Transverse colon (tissue), 4 donors: ENCODE results near the gene STAG2. TPM values are rescaled to one million over a fixed set of nuclear protein-coding genes. Genes with fewer than 3 reads are reported as not detected.

Experiments used
- DNase-seq: peaks from one replicate; pipeline ENCODE4 v3.0.0-alpha.2; 2019
- H3K27ac ChIP-seq, 4 donors: fragments of 200-600 bp; sonication (generic); 2 replicates each; pipeline ENCODE4 v1.5.1; 2016 to 2018; ENCODE audit warnings: inconsistent platforms in 4 of 4
- H3K27me3 ChIP-seq: fragments of 200-600 bp; sonication (generic); 2 replicates; pipeline ENCODE4 v1.5.1; 2017; ENCODE audit warnings: inconsistent platforms
- H3K36me3 ChIP-seq, 4 donors: fragments of 200-600 bp; sonication (generic); 2 replicates each; pipeline ENCODE4 v1.5.1; 2017 to 2019; ENCODE audit warnings: inconsistent platforms in 4 of 4
- H3K4me1 ChIP-seq, 4 donors: fragments of 200-600 bp; sonication (generic); 2 replicates each; pipeline ENCODE4 v1.5.1; 2017 to 2020; ENCODE audit warnings: inconsistent platforms in 4 of 4
- H3K4me3 ChIP-seq, 4 donors: fragments of 200-600 bp; sonication (generic); 1 replicate in 1 of 4; 2 replicates in 3 of 4; pipeline versions ENCODE4 v1.5.1 to v1.6.1; 2017 to 2019; ENCODE audit warnings: inconsistent platforms in 4 of 4
- H3K9me3 ChIP-seq, 2 donors: fragments of 200-600 bp; sonication (generic); 2 replicates each; pipeline ENCODE4 v1.5.1; 2017 to 2019; ENCODE audit warnings: inconsistent platforms in 2 of 2
- CTCF ChIP-seq, 5 experiments: fragments of 200-600 bp in 3 of 5; fragments of 450-650 bp in 2 of 5; sonication (generic) in 3 of 5; IDR thresholded peaks; 1 replicate in 2 of 5; 2 replicates in 3 of 5; pipeline ENCODE4 v1.5.1; 2016 to 2017; ENCODE audit warnings: antibody characterized with exemption in 5 of 5, inconsistent platforms in 3 of 5, mild to moderate bottlenecking in 2 of 5, moderate library complexity in 1 of 5
- EP300 ChIP-seq: sonication (generic); formaldehyde crosslinking; IDR thresholded peaks from one replicate; pipeline ENCODE4 v1.6.1; 2017; ENCODE audit warnings: antibody characterized with exemption, low read depth
- POLR2A ChIP-seq: fragments of 450-650 bp; IDR thresholded peaks from one replicate; pipeline ENCODE4 v1.6.1; 2016; ENCODE audit warnings: antibody characterized with exemption, mild to moderate bottlenecking, moderate library complexity
- POLR2AphosphoS5 ChIP-seq, 3 donors: sonication (generic); formaldehyde crosslinking; IDR thresholded peaks; one replicate each; pipeline ENCODE4 v1.6.1; 2016; ENCODE audit warnings: antibody characterized with exemption in 3 of 3
- WGBS, 2 donors: methylation state at CpG; one replicate each; pipeline ENCODE4 v1.1.5; 2018; ENCODE audit warnings: low coverage in 1 of 2; 5-methylcytosine and 5-hydroxymethylcytosine counted together
- in situ Hi-C, 4 donors: fragments of 200-750 bp; cut with MboI; loops; one replicate each; pipeline versions ENCODE4 v1.15.0 to v1.15.1; 2017; ENCODE audit warnings: low sequenced_read_pairs in 3 of 4, low pct_ligation_motif_present in 1 of 4, low pct_unique_long_range_greater_than_20kb in 1 of 4
- intact Hi-C: fragments of 100-400 bp; cut with DNase I; formaldehyde crosslinking; loops from one replicate; pipeline ENCODE4 v1.15.1; 2023; ENCODE audit warnings: low total_unique reads
- total RNA-seq, 4 donors: library from RNA; depleted of rRNA; stranded (reverse); fragments of >200 nt; gene quantifications; one replicate each; pipeline ENCODE4 v1.1.0, GENCODE V29; 2016

STAG2 gene
- total RNA-seq, 4 donors from 2014 or later, result 20.7 to 103 (median 79.5) TPM

- in situ Hi-C loops, result no loop called here
- intact Hi-C loops, result no loop called here
- WGBS, 2 donors, result 68% methylated on average over 2 of the region's 2 CpGs; no CpG with 5 or more reads in 1 of the 2 donors
- no peaks in the 10 kb centered on the region for H3K27me3 ChIP-seq
- no peaks in the 10 kb centered on the region for H3K36me3 ChIP-seq
- H3K4me3 ChIP-seq, result no peak overlapping the region
- no peak for TF ChIP-seq EP300
- no peak for TF ChIP-seq CTCF (IDR thresholded peaks at IDR 0.05)
- TF ChIP-seq POLR2AphosphoS5 (IDR thresholded peaks at IDR 0.05), result no peak
- no peak for TF ChIP-seq POLR2A
- no peak overlapping the region for H3K27ac ChIP-seq
- no peaks in the 10 kb centered on the region for H3K4me1 ChIP-seq
- no peaks in the 10 kb centered on the region for H3K9me3 ChIP-seq
- DNase-seq, result no peak
These were observed 123.6 kb downstream of the STAG2 start for GRCh38 chrX:124085063-124085462.

- in situ Hi-C loops, result no loop called here
- Histone ChIP-seq H3K27me3 (no peaks in the 10 kb centered on the region), H3K4me1 (no peaks in the 10 kb centered on the region), H3K9me3 (no peaks in the 10 kb centered on the region), H3K36me3 (peaks cover 0 to 8% (median 0%) of the 10 kb centered on the region in 4 donors), H3K27ac (no peak overlapping the region), H3K4me3 (no peak overlapping the region)
- DNase-seq, result no peak
- intact Hi-C loops, result no loop called here
- WGBS, 2 donors, result 63 to 67% methylated on average over 2 to 7 of the region's 7 CpGs
- TF ChIP-seq POLR2AphosphoS5 (IDR thresholded peaks at IDR 0.05), result no peak
- no peak for TF ChIP-seq POLR2A
- no peak for TF ChIP-seq CTCF (IDR thresholded peaks at IDR 0.05)
- no peak for TF ChIP-seq EP300
These were observed 124.9 kb downstream of the STAG2 start for GRCh38 chrX:124086411-124086810.

- Histone ChIP-seq H3K9me3 (no peaks in the 10 kb centered on the region), H3K4me1 (no peaks in the 10 kb centered on the region), H3K4me3 (no peak overlapping the region), H3K36me3 (peaks cover 0 to 8% (median 0%) of the 10 kb centered on the region in 4 donors), H3K27me3 (no peaks in the 10 kb centered on the region), H3K27ac (no peak overlapping the region)
- TF ChIP-seq CTCF (IDR thresholded peaks at IDR 0.05) (no peak), POLR2A (no peak), POLR2AphosphoS5 (IDR thresholded peaks at IDR 0.05) (no peak), EP300 (no peak)
- 70 to 86% methylated on average over 2 to 6 of the region's 6 CpGs for whole genome bisulfite sequencing, 2 donors
- DNase-seq, result no peak
- intact Hi-C loops, result no loop called here
- in situ Hi-C loops, result no loop called here
These were observed 125.7 kb downstream of the STAG2 start for GRCh38 chrX:124087000-124087746.

- H3K27ac ChIP-seq, result no peak overlapping the region
- 82 to 83% methylated on average over 2 to 4 of the region's 4 CpGs for WGBS, 2 donors
- H3K27me3 ChIP-seq, result no peaks in the 10 kb centered on the region
- in situ Hi-C loops (no loop called here), intact Hi-C loops (no loop called here)
- no peaks in the 10 kb centered on the region for H3K4me1 ChIP-seq
- TF ChIP-seq POLR2AphosphoS5 (IDR thresholded peaks at IDR 0.05) (no peak), CTCF (IDR thresholded peaks at IDR 0.05) (no peak), POLR2A (no peak), EP300 (no peak)
- no peak for DNase-seq
- H3K36me3 ChIP-seq, result peaks cover 0 to 8% (median 0%) of the 10 kb centered on the region in 4 donors
- no peak overlapping the region for H3K4me3 ChIP-seq
- no peaks in the 10 kb centered on the region for H3K9me3 ChIP-seq
These were observed 131.7 kb downstream of the STAG2 start for GRCh38 chrX:124093222-124093621.
